Measurements from ENCODE around the gene PVRIG.
"Not testable (repeated sequence)": the region's sequence is repeated elsewhere in the genome, so short reads cannot be mapped to it uniquely, and the experiment has no call there.

PVRIG gene

DNA sequence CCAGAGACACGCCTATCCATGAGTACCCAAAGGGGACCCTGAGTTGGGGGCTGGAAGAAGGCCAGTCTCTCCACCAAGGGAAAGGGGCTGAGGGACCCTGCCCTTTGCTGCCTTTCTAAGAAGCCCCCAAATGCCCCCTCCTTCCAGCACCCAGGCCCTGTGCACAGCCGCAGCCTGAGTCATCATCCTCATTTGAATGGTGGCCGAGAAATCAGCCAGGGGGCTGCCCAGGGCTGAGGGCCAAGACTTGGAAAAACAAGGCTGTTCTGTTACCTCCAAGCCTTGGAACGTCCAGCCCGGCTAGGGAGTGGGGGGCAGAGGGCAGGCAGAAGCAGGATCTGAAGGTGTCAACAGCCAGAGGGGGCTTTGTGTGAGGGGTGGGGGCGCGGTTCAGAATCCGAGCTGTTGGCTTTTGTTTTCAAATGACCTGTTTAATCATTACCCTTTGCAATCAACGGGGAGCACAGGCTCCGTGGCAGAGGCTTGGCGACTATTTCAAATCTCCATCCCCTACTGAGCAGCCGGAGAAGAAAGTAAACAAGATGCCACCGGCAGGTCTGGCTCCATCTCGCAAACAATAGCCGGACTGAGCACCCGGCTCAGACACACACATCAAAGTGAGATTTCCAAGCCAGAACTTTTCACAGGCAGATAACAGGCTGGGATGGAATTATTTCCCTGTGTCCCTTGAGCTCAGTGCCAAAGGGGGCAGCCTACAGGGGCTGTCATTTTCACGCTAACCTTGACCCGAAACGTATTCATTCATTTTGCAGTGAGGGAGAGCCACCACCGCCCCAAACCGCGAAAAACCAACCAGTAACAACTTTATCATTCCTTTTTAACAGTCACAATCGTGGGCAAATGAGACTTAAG, 50.5 kb downstream of the PVRIG start:
- DNase-seq (ENCODE audit: low read depth in 1 of 2, low spot score in 1 of 2): not testable (repeated sequence)
